Psoas muscle (tissue), 8 donors: ENCODE measurements around the gene INSYN2B. TPM values are rescaled to one million over a fixed set of nuclear protein-coding genes. Genes with fewer than 3 reads are reported as not detected.

Source experiments
- ATAC-seq, 4 donors: fragments of 200-7000 bp; cut with Tn5 transposase; one replicate each; pipeline ENCODE4 v1.9.1; 2020; ENCODE audit warnings: moderate library complexity in 3 of 4, mild to moderate bottlenecking in 2 of 4
- DNase-seq, 2 donors: peaks; one replicate each; pipeline ENCODE4 v3.0.0-alpha.2; 2020
- H3K27ac ChIP-seq: fragments of 200-600 bp; one replicate; pipeline ENCODE4 v1.8.0; 2022
- H3K27me3 ChIP-seq, 3 donors: fragments of 200-600 bp in 1 of 3; one replicate each; pipeline versions ENCODE4 v1.6.1 to v1.8.0; 2013 to 2022; ENCODE audit warnings: low read length in 2 of 3, mild to moderate bottlenecking in 2 of 3, moderate library complexity in 1 of 3; ENCODE audit not compliant: insufficient read depth in 3 of 3
- H3K36me3 ChIP-seq, 2 donors: fragments of 200-600 bp in 1 of 2; one replicate each; pipeline versions ENCODE4 v1.6.1 to v1.8.0; 2013 to 2022; ENCODE audit warnings: low read depth in 1 of 2, mild to moderate bottlenecking in 1 of 2, moderate library complexity in 1 of 2; ENCODE audit not compliant: insufficient read depth in 1 of 2
- H3K4me1 ChIP-seq: fragments of 200-600 bp; one replicate; pipeline ENCODE4 v1.8.0; 2022
- H3K4me3 ChIP-seq: fragments of 200-600 bp; one replicate; pipeline ENCODE4 v1.8.0; 2022; ENCODE audit warnings: mild to moderate bottlenecking
- H3K9me3 ChIP-seq: fragments of 200-600 bp; one replicate; pipeline ENCODE4 v1.8.0; 2022
- CTCF ChIP-seq: fragments of 200-600 bp; IDR thresholded peaks from one replicate; pipeline ENCODE4 v1.8.0; 2022; ENCODE audit warnings: antibody characterized with exemption
- WGBS, 3 donors: extraction: QIAGEN DNeasy Blood & Tissue Kit; methylation state at CpG; one replicate each; pipeline versions ENCODE4 v1.1.6 to v1.1.7; 2013; 5-methylcytosine and 5-hydroxymethylcytosine counted together
- intact Hi-C, 2 donors: fragments of 100-400 bp; cut with DNase I; formaldehyde crosslinking; loops; one replicate each; pipeline versions ENCODE4 v1.11.0 to v1.14.2; 2022
- polyA plus RNA-seq, 3 donors: library from polyadenylated mRNA; stranded (reverse); fragments of 200-250 nt; gene quantifications; one replicate each; pipeline ENCODE4 v1.2.3, GENCODE V29; 2013
- total RNA-seq, 4 donors: library from RNA; stranded (reverse); fragmentation: NEBNext Ultra II Directional in 2 of 4; extraction: Animal tissue kit (Norgen Biotek cat#: 25700) in 2 of 4; gene quantifications; one replicate each; pipeline versions ENCODE4 v1.2.1 to v1.2.4, GENCODE V29; 2021 to 2023
- donor health status: healthy with polysubstance abuse.
- donor health status: DM: no; HTN: no; CAD: no; lungs with moderate emphysema.
- donor health status: Bipolar disorder and iron deficiency.
- donor health status: healthy.
- donor health status: DM: yes; HTN: yes; CAD: no.
- donor health status: DM: no; HTN: no; CAD: no.
- donor health status: DM: no; HTN: no; CAD: no.
- donor health status: DM: yes; HTN: yes; CAD: no.

Gene INSYN2B
- total and polyA plus RNA-seq, 7 donors = 0.01 TPM; not detected in 6

- H3K27me3 ChIP-seq = no peaks in the 10 kb centered on the region
- no peak overlapping the region for H3K4me3 ChIP-seq
- TF ChIP-seq CTCF = no peak
- 58 to 65% (median 65%) methylated on average over 4 of the region's 4 CpGs for WGBS, 3 donors
- H3K27ac ChIP-seq = no peak overlapping the region
- H3K9me3 ChIP-seq = no peaks in the 10 kb centered on the region
- ATAC-seq (no peak), DNase-seq (no peak)
- no peaks in the 10 kb centered on the region for H3K4me1 ChIP-seq
- intact Hi-C loops = no loop called here
- H3K36me3 ChIP-seq = no peaks in the 10 kb centered on the region
Measured at GRCh38 chr5:169875731-169876130, 104.6 kb downstream of the INSYN2B start.

GRCh38 chr5:169875091-169875728 is 105.1 kb downstream of the INSYN2B start:
- intact Hi-C loops = no loop called here

GRCh38 chr5:169874621-169875020 is 105.7 kb downstream of the INSYN2B start:
- no peak for DNase-seq
- WGBS, 3 donors = 53 to 69% (median 56%) methylated on average over 4 of the region's 4 CpGs
- Histone ChIP-seq H3K27ac (no peak overlapping the region), H3K36me3 (no peaks in the 10 kb centered on the region), H3K9me3 (no peaks in the 10 kb centered on the region), H3K4me1 (no peaks in the 10 kb centered on the region), H3K4me3 (no peak overlapping the region), H3K27me3 (no peaks in the 10 kb centered on the region)
- intact Hi-C loops = no loop called here
- ATAC-seq = peak in 2 of 4 donors; percentile 46 to 76
- no peak for TF ChIP-seq CTCF

More at GRCh38 chr5:169875091-169875728, 105.1 kb downstream of the INSYN2B start:
- Histone ChIP-seq H3K27me3 (no peaks in the 10 kb centered on the region), H3K4me1 (no peaks in the 10 kb centered on the region), H3K27ac (no peak overlapping the region), H3K9me3 (no peaks in the 10 kb centered on the region), H3K4me3 (no peak overlapping the region), H3K36me3 (no peaks in the 10 kb centered on the region)
- DNase-seq (no peak), ATAC-seq (peak in 3 of 4 donors; percentile 46 to 75 (median 46))
- TF ChIP-seq CTCF = no peak
- WGBS, 3 donors = 68 to 77% (median 72%) methylated on average over 8 of the region's 8 CpGs

- no peaks in the 10 kb centered on the region for H3K4me1 ChIP-seq
- H3K27me3 ChIP-seq = no peaks in the 10 kb centered on the region
- no peak for TF ChIP-seq CTCF
- no peaks in the 10 kb centered on the region for H3K9me3 ChIP-seq
- WGBS, 3 donors = 24 to 28% (median 26%) methylated on average over 5 of the region's 5 CpGs
- DNase-seq = peak; percentile 16 to 61
- H3K4me3 ChIP-seq = no peak overlapping the region
- intact Hi-C loops = no loop called here
- peak in 3 of 4 donors; percentile 53 to 68 (median 59) for ATAC-seq
- no peak overlapping the region for H3K27ac ChIP-seq
- H3K36me3 ChIP-seq = no peaks in the 10 kb centered on the region
Measured at GRCh38 chr5:169873642-169874041, 106.7 kb downstream of the INSYN2B start.
